Activated CD4-positive, alpha-beta T cell treated with anti-CD3 and anti-CD28 coated beads, Interleukin-10, Interleukin-2, amounts not matched to agents 100 ng/mL and 50 ng/mL, durations not matched to agents 16 hours and 8 hours (primary cell): ENCODE results near the gene NIN.
"Not testable (repeated sequence)": the region's sequence is repeated elsewhere in the genome, so short reads cannot be mapped to it uniquely, and the experiment has no call there.

Experiments
- DNase-seq: peaks from one replicate; pipeline ENCODE4 v3.0.0-alpha.2; 2020

The NIN gene

DNA sequence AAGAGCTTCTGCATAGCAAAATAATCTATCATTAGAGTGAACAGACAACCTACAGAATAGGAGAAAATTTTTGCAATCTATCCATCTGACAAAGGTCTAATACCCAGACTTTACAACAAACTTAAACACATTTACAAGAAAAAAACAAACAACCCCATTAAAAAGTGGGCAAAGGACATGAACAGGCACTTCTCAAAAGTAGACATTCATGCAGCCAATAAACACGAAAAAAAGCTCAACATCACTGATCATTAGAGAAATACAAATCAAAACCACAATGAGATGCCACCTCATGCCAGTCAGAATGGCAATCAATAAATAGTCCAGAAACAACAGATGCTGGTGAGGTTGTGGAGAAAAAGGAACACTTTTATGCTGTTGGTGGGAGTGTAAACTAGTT lies 15.9 kb downstream of the NIN start:
- DNase-seq: not testable (repeated sequence)

DNA sequence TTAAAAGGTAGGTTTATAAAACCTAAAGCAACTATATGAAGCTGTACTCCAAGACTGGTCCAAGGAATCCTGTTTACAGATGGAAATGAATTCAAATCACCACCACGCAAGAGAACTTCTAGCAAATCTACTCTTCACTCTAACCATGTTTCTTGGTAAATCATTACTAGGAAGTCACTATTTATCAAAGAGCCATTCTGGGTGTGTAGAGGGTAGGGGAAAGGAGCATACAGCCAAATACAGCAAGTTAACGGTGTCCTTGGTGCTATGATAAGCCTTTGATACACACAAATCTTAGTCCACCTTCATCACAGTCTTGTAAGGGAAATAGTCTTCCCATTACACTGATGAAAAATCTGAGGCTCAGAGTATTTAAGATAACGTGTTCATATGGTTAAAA lies 16.8 kb downstream of the NIN start:
- no peak for DNase-seq

DNA sequence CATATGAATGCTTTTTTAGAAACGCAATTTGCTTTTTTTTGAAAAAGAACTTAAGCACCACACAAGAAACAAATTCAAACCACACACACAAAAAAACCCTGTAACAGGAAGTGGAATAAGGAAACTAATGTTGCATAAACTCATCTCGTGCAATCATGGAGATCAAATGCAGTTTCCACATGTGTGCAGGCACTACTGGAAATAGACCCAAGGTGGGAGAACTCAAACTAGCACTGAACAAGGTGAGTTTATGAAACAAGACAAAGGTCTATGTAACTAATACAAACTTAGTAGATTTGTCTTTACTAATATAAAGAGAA lies 17.5 kb downstream of the NIN start:
- DNase-seq: peak; percentile 57

DNA sequence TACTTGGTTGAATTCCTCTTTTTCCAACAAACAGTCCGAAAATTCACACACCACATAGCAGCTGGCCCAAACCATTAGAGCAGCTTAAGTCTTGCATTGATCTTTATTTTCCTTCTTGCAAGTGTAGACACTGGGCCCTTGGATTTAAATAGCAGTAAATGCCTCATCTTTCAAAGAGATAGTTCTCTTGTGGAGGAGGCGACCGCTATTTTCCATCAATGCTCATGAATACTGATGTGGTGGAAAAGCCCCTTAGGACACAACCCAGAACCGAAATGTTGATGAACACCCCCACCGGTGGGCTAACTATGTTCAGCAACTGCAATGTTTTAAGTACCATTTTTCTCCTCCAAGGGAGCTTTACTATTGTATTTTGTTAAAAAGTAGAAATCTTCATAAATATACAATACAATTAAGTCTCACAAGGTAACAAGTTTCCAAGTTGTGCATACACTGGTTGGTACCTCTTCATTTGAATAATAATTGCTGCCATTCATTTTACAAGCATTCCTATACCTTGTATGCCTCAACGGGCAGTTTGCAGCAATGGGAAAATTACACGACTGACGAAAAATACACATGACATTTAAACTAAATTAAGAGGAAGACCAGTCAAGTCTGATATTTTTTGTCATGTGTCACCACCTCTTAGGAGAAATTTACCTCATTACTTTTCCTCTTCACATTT lies 18.0 kb downstream of the NIN start:
- DNase-seq: no peak

DNA sequence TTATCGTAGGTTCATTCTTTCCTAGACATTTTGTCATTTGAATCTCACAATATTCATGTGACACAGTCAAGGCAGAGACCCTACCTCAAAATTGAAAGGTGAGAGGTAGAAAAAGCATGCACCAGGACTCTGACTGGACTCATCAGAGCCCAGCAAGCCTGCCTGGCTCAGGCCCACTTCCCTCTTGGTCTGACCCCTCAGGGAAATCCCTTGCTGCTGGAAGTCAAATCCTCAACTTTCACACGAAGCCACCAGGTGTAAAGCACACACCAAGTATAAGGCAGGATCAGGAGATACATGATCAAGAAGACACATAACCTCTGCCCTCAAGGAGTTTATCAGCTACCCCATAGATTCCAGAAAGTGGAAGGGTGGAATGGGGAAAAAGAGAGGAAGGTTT lies 18.8 kb downstream of the NIN start:
- DNase-seq: no peak

DNA sequence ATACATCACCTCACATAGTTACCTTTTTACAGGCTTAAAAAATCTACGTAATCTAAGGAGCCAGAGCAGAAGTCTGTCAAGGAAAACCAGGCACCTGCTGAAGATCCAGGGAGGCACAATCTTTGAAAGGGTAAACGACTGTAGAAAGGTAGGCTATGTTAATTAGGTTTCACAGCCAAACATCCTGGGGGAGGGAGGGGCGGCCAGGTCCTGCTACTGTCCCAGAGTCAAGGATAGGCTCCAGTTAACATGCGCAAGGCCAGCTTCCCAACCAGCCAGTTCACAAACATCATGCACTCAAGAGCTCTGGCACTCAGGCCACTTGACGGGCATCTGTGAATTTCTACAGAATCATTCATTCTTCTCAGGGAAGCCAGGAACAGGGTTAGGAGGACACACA lies 22.9 kb downstream of the NIN start:
- no peak for DNase-seq

DNA sequence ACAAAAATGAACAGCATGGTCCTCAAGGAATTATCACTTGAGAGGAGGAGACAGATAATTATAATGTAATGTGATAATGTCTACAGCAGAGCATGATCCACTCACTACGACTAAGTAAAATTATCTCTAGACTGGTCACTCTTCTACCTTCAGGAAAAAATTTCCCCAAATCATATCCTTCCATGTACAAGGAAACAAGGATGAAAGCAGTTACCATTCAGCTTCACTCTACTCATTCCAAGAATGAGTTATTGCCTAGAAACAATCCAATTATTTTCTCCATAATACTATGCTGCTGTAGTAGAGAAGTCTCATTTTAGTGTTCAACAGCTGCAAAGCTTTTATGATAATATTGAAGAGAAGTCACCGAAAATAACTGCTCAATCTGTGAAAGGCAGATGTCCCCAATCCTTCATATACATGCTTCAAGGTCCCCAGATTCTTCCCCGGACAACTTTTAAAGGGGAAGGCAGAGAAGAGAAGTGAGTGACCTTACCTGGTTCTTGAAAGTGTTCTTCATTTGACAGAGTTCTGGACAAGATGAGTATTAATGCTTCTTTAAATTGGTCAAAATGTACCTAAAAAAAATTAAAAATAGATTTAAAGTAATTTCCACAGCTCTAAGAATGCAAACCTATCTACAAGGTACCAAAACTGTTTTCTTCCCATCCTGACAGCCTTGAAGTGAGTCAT lies 24.6 kb downstream of the NIN start:
- no peak for DNase-seq

DNA sequence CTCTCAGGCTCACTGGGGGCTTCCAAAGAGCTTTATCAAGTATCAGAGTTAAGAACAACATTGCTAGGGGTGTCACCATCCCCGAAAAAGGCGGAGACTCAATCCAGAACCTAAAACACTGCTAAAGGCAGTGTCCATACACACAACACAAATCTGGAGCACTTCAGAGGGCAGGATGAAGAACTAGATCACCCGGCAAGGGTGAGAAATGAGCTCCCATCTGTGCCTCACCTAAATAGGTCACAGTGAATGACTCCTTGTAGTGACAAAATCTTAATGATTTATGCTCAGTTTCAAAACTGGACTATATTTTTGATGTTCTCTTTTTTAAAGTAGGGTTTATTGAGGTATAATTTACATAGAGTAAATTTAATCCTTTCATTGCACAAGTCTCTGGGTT lies 25.6 kb downstream of the NIN start:
- no peak for DNase-seq

DNA sequence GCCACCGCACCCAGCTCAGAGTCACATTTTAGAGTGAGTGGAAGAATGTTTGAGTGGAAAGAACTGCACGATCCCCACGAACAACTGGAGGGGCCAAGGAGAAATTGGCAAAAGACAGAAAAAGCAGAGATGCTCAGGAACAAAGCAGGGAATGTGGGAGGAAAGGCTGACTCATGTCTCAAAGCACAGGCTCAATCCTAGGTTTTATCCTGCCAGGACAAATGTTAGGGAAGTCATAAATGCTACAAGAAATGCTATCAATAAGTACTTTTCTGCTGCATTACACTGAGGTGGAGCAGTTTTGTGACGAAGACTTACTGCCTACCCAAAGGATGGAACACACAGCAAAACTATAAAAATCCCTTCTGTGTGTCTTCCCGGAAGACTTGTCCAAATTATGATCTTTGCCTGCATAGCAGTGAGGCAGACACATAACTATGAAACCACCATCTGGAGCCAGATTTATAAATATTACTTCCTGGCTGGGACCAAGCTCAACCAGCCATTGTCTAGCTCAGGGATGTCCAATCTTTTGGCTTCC lies 26.7 kb downstream of the NIN start:
- no peak for DNase-seq

DNA sequence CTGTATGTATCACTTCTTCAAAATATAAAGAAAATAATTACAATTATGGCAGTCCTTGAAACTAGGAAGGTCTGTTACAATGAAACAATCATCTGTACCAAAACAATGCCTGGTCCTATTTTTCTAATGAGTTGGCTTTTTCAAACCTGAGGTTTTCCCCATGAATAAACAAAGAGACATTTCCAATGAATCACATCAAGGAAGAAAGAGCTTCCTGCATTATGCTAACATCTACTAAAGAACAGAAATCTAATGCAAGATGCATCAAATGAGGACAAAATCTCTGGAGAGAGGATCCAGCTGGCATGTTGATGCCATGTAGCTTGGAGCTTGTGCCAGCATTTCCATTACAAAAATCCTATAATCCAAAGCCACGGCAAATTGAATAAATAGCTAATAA lies 29.3 kb downstream of the NIN start:
- no peak for DNase-seq

DNA sequence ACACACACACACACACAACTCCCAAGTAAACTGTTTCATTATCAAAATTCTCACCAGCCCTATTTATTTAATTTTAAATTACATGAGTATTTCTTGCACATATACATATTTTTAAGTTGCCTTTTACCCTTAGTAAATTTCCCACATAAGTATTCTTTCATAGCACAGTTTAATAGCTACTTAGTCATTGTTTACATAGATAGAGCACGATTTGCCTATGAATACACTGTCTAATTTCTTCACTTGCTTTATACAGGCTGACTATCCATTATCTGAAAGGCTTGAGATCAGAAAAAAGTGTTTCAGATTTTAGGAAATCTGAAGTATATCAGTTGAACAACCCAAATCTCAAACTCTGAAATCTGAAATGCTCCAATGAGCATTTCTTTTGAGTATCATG lies 30.9 kb downstream of the NIN start:
- no peak for DNase-seq

DNA sequence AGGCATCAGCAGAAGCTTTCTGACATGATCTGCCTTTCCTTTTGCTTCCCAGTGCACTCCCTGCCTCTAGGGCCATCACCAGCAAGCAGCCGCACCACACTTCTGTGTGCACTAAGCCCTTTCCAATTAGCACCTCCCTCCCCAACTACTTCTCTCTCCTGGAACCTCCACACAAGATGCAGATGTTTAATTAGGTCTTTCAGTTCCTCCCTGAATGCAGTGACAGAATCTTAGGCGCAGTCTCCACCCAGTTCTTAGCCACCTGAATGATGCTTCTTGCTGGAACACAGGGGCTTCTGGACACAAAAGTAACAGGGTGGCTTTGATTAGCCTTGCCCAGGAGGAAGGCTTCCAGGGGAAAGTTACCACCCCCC lies 32.9 kb downstream of the NIN start:
- no peak for DNase-seq

DNA sequence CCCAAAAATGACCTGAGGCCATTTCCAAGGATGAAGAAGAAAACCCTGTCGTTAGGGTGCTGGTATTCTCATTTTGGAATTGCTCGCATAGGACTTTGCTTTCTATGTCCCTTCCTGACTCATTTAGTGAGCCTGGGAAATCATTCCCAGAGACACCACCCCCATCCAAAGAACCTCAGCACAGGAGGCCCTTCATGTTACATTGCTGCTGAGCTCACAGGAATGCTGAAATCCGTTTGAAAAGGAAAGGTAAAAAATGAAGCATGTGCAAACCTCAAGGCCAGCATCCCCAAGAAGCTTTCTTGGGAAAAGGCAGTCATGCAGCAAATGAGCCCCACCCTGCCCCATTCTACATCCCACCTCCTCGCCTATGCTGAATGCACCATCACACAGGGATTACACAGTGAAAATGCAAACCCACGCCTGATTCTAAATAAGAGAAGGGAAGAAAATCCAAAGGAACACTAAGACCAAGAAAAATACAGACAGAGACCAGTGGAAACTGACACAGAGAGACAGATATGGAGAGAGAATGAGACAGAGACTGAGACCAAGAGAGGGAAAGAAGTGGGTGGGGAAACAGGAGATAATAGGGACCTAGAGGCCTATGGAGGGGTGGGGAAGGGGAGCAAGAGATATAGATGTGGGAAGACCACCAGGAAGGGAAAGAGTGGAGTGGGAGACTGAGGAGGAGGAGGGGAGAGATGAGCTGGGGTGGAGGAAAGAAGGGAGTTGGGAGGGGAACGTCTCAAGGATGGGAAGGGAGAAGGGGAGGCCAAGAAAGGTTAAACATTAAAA lies 33.5 kb downstream of the NIN start:
- no peak for DNase-seq

DNA sequence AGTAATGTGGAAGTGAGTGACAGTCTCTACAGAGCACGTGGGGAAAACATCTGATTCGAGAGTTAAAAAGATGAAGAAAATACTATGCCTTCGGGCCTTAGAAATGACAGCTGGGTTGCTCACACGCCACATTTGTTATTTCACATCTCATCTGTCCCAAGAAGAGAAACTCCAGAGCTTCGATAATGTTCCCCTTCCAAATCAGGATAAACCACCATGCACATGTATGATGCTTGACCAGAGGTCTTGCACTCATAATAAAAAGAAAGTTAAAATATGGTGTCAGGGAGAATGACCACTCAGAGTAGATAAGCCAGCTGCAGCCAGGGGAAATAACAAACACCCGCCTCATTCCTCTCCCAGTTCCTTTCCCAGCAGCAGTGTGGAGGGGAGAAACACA lies 34.6 kb downstream of the NIN start:
- no peak for DNase-seq

DNA sequence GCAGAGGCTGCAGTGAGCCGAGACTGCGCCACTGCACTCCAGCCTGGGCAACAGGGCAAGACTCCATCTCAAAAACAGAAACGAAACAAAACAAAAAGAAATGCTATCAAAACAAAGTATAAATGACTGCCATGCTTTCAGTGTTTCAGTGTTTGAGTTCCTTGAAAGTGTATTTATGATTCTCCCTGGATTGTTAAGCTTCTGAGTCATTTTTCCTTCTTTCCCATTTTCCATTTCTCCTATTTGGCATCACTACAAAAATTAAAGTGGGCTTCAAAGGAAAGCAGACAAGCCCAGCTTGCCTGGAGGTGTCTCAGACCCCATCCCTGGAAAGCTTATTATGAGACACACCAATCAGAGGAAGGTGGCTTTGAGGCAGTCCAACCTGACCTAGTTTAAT lies 35.1 kb downstream of the NIN start:
- no peak for DNase-seq

DNA sequence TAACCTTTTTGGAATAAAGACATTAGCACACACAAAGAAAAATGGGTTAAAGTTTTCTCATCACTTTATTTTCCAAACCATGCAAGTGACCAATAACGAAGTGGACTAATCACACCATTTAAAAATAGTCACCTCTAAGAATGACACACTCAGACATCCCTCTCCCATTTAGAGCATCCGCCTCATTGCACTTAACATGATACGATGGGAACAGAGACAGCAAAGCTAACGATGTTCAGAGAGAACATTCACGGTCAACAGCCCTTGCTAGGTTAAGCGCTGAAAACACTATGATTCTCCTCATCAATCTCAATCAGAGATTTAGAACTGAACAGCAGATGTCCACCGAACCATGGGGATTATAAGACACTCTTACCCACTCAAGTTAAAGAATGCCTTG lies 35.8 kb downstream of the NIN start:
- DNase-seq: no peak

DNA sequence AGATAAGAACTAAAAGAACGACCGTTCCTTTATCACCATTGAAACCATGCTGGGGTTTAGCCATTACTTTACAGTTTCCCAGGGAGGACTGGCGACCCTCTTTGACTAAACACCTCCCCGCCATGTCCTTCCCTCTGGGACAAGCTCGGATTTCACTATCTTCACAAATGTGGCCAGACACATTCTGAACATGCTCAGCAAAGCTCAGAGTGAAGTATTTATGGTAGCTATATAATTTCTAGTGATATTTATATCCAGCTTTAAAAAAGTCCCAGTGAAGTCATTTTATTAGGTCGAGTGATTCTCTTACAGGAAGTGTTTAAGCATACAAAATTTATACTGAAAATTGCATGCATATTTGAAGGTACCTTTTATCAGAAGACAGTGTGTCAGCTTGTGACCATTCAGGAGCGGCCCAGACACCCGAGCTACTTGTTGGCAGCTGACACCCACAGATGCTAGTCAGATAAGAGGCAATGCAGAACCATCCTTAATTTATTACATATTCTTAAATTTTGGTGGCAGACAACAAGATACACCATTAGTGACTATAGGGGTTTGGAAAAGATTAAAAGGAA lies 36.8 kb downstream of the NIN start:
- no peak for DNase-seq

DNA sequence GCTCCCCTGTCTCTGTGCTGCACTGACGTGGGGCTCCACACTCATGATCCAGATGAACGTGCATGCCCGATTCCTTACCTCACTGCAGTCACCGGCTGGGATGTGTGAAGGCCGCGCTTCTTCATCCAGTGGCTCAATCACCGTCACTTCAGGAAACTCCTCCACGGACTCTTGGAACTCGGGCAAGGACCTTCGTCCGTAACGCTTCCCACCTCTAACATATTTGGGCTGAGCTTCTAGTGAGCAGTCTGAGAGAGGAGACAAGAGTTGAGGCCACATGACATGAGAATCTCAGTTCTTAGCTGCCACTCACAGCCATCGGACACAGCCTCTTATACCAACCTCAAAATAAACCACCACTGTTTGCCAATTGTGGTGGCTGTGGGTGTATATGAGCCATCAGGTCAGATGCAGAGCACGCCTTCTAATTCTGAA lies 38.3 kb downstream of the NIN start:
- no peak for DNase-seq

DNA sequence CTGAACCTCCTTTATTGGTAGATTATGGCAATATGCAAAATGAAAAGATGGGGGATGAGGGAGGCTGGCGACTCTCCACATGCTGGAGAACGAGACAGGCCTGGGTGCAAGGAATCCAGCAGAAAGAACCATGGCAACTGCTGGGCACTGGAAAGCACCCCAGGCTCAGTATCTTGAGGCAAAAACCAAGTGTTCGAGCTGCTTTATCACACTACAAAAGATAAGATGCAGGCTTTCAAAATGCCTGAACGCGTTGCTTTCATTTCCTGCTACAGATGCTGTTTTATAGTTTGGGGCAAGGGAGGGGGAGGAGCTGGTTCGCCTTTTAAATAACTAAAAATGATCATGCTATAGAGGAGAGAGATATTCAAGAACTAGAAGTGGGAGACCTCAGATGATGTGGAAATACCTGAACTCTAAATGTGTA lies 38.9 kb downstream of the NIN start:
- DNase-seq: peak; percentile 21

DNA sequence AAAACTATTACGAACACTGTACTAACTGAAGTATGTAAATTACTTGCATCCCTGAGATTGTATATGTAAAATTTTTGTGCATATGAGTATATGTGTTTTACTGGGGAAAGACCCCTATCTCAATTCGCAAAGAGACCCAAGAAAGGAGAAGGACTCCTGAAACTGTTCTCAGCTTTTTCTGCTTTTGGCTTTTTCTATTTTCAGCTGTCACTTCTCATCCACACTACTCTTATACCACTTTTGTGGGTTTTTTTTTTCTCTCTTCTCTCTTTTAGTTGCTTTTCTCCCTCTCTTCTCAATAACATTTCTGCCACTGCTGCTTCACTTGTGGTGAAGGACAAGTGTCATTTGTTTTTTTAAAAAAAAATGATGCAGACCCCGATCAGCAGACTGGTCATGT lies 39.8 kb downstream of the NIN start:
- no peak for DNase-seq

DNA sequence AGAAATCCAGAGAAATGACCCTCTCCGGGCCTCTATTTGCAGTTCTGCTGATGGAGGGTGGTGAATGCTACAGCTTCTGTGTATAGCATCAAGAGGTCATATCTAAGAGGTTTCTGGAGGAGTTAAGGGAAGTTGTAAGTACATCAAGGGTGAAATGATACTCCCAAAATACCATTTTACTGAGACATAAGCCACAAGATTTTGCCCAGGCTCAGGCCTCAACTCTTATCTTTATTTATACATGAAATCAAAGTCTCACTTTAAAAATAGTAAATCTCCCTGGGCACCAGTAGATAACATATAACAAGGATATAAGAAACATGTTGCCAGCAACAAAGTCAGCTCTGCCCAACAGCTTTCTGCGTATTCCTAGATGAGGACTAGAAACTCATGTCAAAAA lies 40.4 kb downstream of the NIN start:
- no peak for DNase-seq

DNA sequence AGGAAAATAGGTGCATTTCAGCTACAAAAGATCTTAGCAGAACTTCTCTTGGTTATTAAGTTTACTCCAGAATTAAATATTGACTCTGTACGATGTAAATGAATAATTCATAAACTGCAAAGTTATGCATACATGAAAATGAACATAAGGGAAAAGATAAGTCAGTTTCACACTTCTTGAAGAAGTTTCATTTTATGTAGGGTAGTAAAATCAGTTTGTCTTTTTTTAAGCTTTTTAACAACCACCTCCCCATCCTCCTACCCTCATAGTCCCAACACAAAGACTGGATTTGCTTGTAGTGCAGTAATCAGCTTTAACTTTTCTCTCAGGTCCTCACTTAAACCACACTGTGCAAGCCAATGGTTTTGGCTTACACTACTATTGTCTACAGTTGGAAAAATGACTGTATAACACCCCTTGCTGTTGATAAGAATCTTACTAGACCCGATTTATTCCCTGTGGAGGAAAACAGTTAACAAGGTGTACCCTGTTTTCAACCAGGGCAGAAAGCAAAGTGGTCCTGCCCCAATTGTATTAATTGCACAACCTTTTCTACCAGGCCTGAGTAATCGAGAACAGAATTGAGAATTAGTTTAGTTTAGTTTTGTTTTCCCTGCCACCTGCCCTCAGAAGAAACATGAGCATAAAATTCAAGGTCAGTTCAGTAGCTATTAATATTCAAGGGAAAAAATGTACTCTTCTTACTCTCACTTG lies 44.1 kb downstream of the NIN start:
- peak; percentile 36 for DNase-seq

DNA sequence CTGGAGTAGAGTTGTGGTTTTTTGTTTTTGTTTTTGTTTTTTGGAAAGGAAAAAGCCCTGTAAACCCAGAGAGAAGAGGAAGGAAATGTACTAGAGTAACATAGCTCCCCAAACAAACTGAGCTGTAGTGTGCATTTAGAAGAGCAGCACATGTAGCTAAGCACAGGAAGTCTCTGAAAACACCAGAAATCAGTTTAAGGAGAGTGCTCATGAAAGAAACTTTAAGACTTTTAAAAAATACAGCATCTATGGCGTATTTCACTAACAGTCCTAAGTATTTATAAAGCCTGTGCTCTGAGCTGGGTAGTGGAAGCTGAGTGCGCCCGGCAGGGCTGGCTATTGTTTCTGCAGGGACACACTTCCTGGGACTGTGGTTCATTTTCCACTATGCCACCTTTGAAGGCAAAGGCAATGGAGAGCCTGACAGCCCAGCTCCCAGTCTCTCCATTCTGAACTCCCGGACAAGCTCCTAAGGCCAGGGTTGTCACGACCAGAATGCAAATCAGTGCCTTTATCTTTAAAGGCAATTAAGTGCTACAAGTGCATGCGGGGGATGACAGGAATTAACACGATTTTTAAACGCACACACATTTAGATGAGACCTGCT lies 45.4 kb downstream of the NIN start:
- DNase-seq: peak; percentile 21
